Spleen (tissue), 11 donors: Measurements from ENCODE around the gene MCC. TPM values are rescaled to one million over a fixed set of nuclear protein-coding genes. Genes with fewer than 3 reads are reported as not detected.

Experiments used
- DNase-seq: peaks from one replicate; pipeline ENCODE4 v3.0.0-alpha.2; 2020
- H3K27ac ChIP-seq, 8 donors: fragments of 200-600 bp; sonication (generic) in 7 of 8; 1 replicate in 4 of 8; 2 replicates in 4 of 8; pipeline versions ENCODE4 v1.5.0 to v1.8.0; 2016 to 2021; ENCODE audit warnings: inconsistent platforms in 4 of 8, mild to moderate bottlenecking in 4 of 8, moderate library complexity in 1 of 8
- H3K27me3 ChIP-seq, 7 donors: fragments of 200-600 bp; sonication (generic) in 6 of 7; replicated peaks in 1 of 7; 1 replicate in 4 of 7; 2 replicates in 3 of 7; pipeline versions ENCODE4 v1.5.0 to v1.8.0; 2016 to 2021; ENCODE audit warnings: inconsistent platforms in 3 of 7, mild to moderate bottlenecking in 1 of 7
- H3K36me3 ChIP-seq, 6 donors: fragments of 200-600 bp; sonication (generic) in 5 of 6; 1 replicate in 4 of 6; 2 replicates in 2 of 6; pipeline versions ENCODE4 v1.5.0 to v1.8.0; 2016 to 2021; ENCODE audit warnings: inconsistent platforms in 2 of 6
- H3K4me1 ChIP-seq, 6 donors: fragments of 200-600 bp; sonication (generic) in 5 of 6; 1 replicate in 3 of 6; 2 replicates in 3 of 6; pipeline versions ENCODE4 v1.5.0 to v1.8.0; 2016 to 2021; ENCODE audit warnings: inconsistent platforms in 3 of 6
- H3K4me3 ChIP-seq, 8 donors: fragments of 200-600 bp; sonication (generic) in 7 of 8; 1 replicate in 4 of 8; 2 replicates in 4 of 8; pipeline versions ENCODE4 v1.5.0 to v1.8.0; 2016 to 2021; ENCODE audit warnings: inconsistent platforms in 4 of 8, mild to moderate bottlenecking in 4 of 8, moderate library complexity in 2 of 8
- H3K9me3 ChIP-seq, 8 donors: fragments of 200-600 bp; sonication (generic) in 7 of 8; 1 replicate in 4 of 8; 2 replicates in 4 of 8; pipeline versions ENCODE4 v1.5.0 to v1.8.0; 2016 to 2021; ENCODE audit warnings: inconsistent platforms in 4 of 8
- CTCF ChIP-seq, 11 experiments: fragments of 200-600 bp in 7 of 11; fragments of 450-650 bp in 4 of 11; sonication (generic) in 4 of 11; IDR thresholded peaks in 8 of 11; conservative IDR thresholded peaks in 3 of 11; 1 replicate in 7 of 11; 2 replicates in 4 of 11; pipeline versions ENCODE4 v1.4.0 to v1.8.0; 2016 to 2021; ENCODE audit warnings: antibody characterized with exemption in 11 of 11, inconsistent platforms in 4 of 11, mild to moderate bottlenecking in 1 of 11
- POLR2A ChIP-seq, 3 donors: fragments of 450-650 bp; IDR thresholded peaks; one replicate each; pipeline ENCODE4 v1.5.1; 2017; ENCODE audit warnings: antibody characterized with exemption in 3 of 3, mild to moderate bottlenecking in 1 of 3
- POLR2AphosphoS5 ChIP-seq, 3 donors: sonication (generic); formaldehyde crosslinking; IDR thresholded peaks; one replicate each; pipeline ENCODE4 v1.5.1; 2017; ENCODE audit warnings: antibody characterized with exemption in 3 of 3
- WGBS, 5 donors: extraction: QIAGEN DNeasy Blood & Tissue Kit in 3 of 5; methylation state at CpG; one replicate each; pipeline versions ENCODE4 v1.1.5 to v1.1.7; 2013 to 2018; 5-methylcytosine and 5-hydroxymethylcytosine counted together
- intact Hi-C: fragments of 100-400 bp; cut with DNase I; formaldehyde crosslinking; loops from one replicate; pipeline ENCODE4 v1.15.0; 2023; ENCODE audit warnings: low total_unique reads
- polyA plus RNA-seq, 3 donors: library from polyadenylated mRNA; stranded (reverse); fragments of 200-250 nt; gene quantifications; one replicate each; pipeline ENCODE4 v1.2.1, GENCODE V29; 2013
- total RNA-seq, 7 donors: library from RNA; depleted of rRNA in 3 of 7; stranded (reverse); fragments of >200 nt in 3 of 7; fragmentation: NEBNext Ultra II Directional in 4 of 7; extraction: Animal tissue kit (Norgen Biotek cat#: 25700) in 4 of 7; gene quantifications; one replicate each; pipeline versions ENCODE4 v1.1.0 to v1.2.1, GENCODE V29; 2016 to 2021
- donor health status: healthy with polysubstance abuse.
- donor health status: DM: no; HTN: no; CAD: no; lungs with moderate emphysema.
- donor health status: DM: no; HTN: no; CAD: no.
- donor health status: Bipolar disorder and iron deficiency.
- donor health status: healthy.
- donor health status: DM: no; HTN: no; CAD: no.
- donor health status: DM: yes; HTN: yes; CAD: no.

Gene MCC
- total and polyA plus RNA-seq, 10 donors = 1.3 to 32.8 (median 15.8) TPM

GRCh38 chr5:113112435-113112834, 375.8 kb downstream of the MCC start:
- no peak overlapping the region for H3K4me3 ChIP-seq
- H3K4me1 ChIP-seq = no peaks in the 10 kb centered on the region
- intact Hi-C loops = no loop called here
- no peaks in the 10 kb centered on the region for H3K27me3 ChIP-seq
- H3K9me3 ChIP-seq = peaks cover 0 to 13% (median 5%) of the 10 kb centered on the region in 8 donors
- no peak overlapping the region for H3K27ac ChIP-seq
- 64 to 82% (median 73%) methylated on average over 3 of the region's 3 CpGs for WGBS, 5 donors
- DNase-seq = no peak
- no peak for TF ChIP-seq POLR2AphosphoS5 (IDR thresholded peaks at IDR 0.05)
- no peak for TF ChIP-seq POLR2A (IDR thresholded peaks at IDR 0.05)
- TF ChIP-seq CTCF (IDR thresholded peaks at IDR 0.05 in 8 of 11, conservative IDR thresholded peaks at IDR 0.05 in 3 of 11) = no peak
- no peaks in the 10 kb centered on the region for H3K36me3 ChIP-seq

- 82 to 92% (median 89%) methylated on average over 6 of the region's 6 CpGs for WGBS, 5 donors
- TF ChIP-seq POLR2A (IDR thresholded peaks at IDR 0.05) (no peak), POLR2AphosphoS5 (IDR thresholded peaks at IDR 0.05) (no peak), CTCF (IDR thresholded peaks at IDR 0.05 in 8 of 11, conservative IDR thresholded peaks at IDR 0.05 in 3 of 11) (no peak)
- Histone ChIP-seq H3K9me3 (peaks cover 0 to 13% (median 5%) of the 10 kb centered on the region in 8 donors), H3K27me3 (no peaks in the 10 kb centered on the region), H3K4me3 (no peak overlapping the region), H3K36me3 (no peaks in the 10 kb centered on the region), H3K4me1 (no peaks in the 10 kb centered on the region), H3K27ac (no peak overlapping the region)
- intact Hi-C loops = no loop called here
- DNase-seq = no peak
These were observed 378.1 kb downstream of the MCC start for GRCh38 chr5:113110117-113110516.

- Histone ChIP-seq H3K27me3 (no peaks in the 10 kb centered on the region), H3K4me3 (no peak overlapping the region)
- 92 to 97% (median 95%) methylated on average over 5 of the region's 5 CpGs for WGBS, 5 donors
These were observed 378.9 kb downstream of the MCC start for GRCh38 chr5:113109344-113109743.

GRCh38 chr5:113108485-113108884, 379.8 kb downstream of the MCC start:
- 68 to 91% (median 84%) methylated on average over 5 of the region's 5 CpGs for WGBS, 5 donors
- no peak for DNase-seq
- no peaks in the 10 kb centered on the region for H3K27me3 ChIP-seq
- no peak overlapping the region for H3K4me3 ChIP-seq
- TF ChIP-seq POLR2A (IDR thresholded peaks at IDR 0.05) (no peak), CTCF (IDR thresholded peaks at IDR 0.05 in 8 of 11, conservative IDR thresholded peaks at IDR 0.05 in 3 of 11) (no peak), POLR2AphosphoS5 (IDR thresholded peaks at IDR 0.05) (no peak)
- H3K36me3 ChIP-seq = peaks cover 0 to 4% (median 0%) of the 10 kb centered on the region in 6 donors
- no peaks in the 10 kb centered on the region for H3K4me1 ChIP-seq
- no peaks in the 10 kb centered on the region for H3K9me3 ChIP-seq
- intact Hi-C loops = no loop called here
- H3K27ac ChIP-seq = no peak overlapping the region

More at GRCh38 chr5:113109344-113109743, 378.9 kb downstream of the MCC start:
- H3K27ac ChIP-seq = no peak overlapping the region
- H3K9me3 ChIP-seq = peaks cover 0 to 5% (median under 1%) of the 10 kb centered on the region in 8 donors
- no peaks in the 10 kb centered on the region for H3K4me1 ChIP-seq
- no peak for DNase-seq
- intact Hi-C loops = no loop called here
- no peak for TF ChIP-seq POLR2AphosphoS5 (IDR thresholded peaks at IDR 0.05)
- no peak for TF ChIP-seq POLR2A (IDR thresholded peaks at IDR 0.05)
- TF ChIP-seq CTCF (IDR thresholded peaks at IDR 0.05 in 8 of 11, conservative IDR thresholded peaks at IDR 0.05 in 3 of 11) = no peak
- H3K36me3 ChIP-seq = no peaks in the 10 kb centered on the region
